IMR-90 (cell line): ENCODE measurements around the gene PKD1L1.
"Not testable (repeated sequence)": the region's sequence is repeated elsewhere in the genome, so short reads cannot be mapped to it uniquely, and the experiment has no call there.

Experiments
- CTCF ChIP-seq: conservative IDR thresholded peaks from 2 replicates; pipeline ENCODE4 v1.5.1; 2012; ENCODE audit warnings: mild to moderate bottlenecking, low read depth, low read length, improper control_type of control experiment
- POLR2A ChIP-seq: IDR thresholded peaks from 2 replicates; pipeline ENCODE4 v1.6.1; 2012; ENCODE audit warnings: mild to moderate bottlenecking, low read depth, low read length

- not testable (repeated sequence) for TF ChIP-seq POLR2A, CTCF
Observed at GRCh38 chr7:47942651-47943050, 5.6 kb downstream of the PKD1L1 start.
